A172 (cell line): ENCODE measurements around the gene COPS7B. TPM values are rescaled to one million over a fixed set of nuclear protein-coding genes. Genes with fewer than 3 reads are reported as not detected.
"Not testable (repeated sequence)": the region's sequence is repeated elsewhere in the genome, so short reads cannot be mapped to it uniquely, and the experiment has no call there.

Experiments
- DNase-seq: peaks from one replicate; pipeline ENCODE4 v3.0.0-alpha.2; 2015; ENCODE audit warnings: low spot score
- total RNA-seq: library from RNA; depleted of rRNA; stranded (reverse); fragments of >200 nt; shearing (Covaris generic); gene quantifications from 2 replicates; pipeline ENCODE4 v1.2.3, GENCODE V29; 2014; rRNA removed

COPS7B gene
- total RNA-seq, result 39.4 and 43.5 TPM in 2 replicates

DNA sequence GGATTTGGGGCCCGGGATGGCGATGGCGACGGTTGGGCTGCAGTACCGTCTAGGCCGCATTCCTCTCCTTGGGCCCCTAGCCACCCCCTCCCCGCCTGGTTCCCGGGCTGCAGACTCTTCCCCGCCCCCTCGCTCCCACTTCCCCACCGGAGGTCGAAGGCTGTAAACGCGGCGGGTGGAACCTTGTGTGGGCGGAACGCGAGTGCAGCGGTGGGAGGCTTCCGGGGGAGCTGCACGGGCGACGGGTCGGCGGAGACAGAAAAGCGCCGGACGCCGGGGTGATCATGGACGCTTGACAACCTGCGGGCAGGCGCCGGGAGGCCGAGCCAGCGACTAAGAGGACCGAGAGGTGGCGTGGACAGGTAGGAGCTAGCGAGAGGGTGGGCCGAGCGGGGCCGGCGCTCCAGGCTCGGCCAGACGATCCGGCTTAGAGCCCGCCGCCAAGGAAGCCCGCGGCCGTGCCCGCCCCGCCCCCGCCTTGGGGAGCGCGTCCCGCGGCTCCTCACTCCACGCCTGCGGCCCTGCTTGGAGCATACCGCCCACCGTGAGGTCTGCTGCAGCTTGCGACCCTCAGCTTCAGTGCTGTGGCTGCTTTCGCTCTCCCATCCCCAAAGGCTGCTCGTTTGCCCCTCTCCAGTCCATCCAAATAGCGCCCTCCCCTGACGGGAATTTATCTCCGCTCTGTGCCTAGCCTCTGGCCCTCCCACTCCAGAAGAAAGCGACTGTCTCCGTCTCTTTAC is at the start of gene COPS7B:
TSS of gene COPS7B (plus strand) at position 269 of the 740 bp plus-strand sequence. CDS start 2,126 bp downstream, outside the sequence.
- DNase-seq, result peak; percentile 55

DNA sequence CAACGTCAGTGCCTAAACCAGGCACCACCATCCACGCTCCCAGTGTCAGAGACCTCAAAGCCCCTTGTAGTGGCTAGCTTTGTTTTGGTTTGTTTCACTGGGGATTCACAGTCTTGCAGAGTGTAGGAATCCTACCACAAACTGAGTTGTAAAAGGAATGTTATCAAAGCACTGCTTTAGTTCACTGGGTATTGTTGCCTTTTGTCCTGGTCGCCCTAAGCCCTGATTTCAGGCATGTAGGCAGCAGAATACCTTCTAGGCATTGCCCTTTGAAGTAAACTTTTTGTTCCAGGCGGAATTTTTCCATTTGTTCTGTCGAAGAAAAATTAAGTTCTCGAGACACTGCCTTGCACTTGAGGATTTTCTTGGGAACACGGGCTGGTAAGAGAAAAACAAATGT is 48.5 kb upstream of the COPS7B start:
- no peak for DNase-seq

DNA sequence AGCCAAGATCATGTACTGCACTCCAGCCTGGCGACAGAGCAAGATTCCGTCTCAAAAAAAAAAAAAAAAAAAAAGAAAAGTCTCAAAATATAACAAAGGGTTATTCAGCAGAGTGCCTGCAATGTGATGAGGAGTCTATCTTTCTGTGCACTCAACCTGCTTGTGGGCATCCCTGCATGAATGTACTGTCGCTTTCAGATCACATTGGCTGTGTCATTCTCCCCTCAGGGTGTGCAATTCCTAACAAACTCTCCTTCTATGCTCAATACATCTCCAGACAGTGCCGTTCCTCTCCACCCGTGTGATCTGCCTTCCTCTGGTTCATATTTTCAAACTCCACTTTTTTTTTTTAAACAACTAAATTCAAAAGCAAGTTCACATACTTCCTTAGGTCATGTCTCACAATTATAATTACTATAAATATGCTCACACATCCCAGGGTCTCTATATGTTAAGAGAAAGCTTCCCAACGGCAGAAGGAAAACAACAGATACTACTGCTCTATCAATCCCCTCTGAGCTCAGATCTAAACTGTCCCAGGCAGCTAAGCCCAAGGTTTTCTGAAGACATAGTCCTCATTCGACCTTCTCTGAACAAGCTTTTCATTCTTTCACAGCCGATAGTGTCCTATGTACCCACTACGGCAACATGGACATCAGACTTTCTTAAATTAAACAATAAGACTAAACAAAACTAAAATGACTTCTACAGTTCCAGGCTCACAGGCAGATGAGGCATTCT is 42.7 kb upstream of the COPS7B start:
- no peak for DNase-seq

DNA sequence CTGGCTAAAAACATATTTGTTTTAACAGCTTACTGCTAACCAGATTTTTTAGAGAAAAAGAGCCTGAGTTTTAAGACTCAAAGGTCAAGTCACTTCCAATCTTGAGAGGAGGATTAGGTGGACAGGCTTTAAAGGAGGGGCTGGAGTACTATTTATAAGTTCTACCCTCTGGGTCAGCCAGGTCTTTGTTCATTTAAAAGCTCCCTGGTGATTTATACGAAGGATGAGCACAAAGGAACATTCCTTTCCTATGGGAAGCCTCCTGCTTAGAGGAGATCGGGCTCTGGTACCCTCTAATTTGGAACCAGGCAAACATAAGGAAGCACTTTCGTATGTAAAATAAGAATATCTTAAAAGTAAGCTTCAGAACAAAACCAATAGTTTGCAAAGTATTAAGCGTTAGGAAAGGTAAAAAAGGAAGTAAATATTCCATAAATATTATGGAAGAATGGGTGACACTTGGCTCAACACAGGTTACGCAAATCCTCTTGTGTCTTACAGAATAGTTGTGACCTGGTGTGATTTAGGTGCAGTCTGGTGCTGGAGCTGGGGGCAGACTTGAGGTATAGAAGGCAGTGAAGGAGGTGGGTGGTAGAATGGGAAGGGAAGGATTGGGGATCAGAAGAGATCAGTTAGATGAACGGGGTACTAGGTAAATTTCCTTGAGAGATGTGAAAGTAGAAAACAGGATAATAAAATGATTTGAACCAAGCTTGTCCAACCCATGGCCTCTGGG is 40.8 kb upstream of the COPS7B start:
- no peak for DNase-seq

DNA sequence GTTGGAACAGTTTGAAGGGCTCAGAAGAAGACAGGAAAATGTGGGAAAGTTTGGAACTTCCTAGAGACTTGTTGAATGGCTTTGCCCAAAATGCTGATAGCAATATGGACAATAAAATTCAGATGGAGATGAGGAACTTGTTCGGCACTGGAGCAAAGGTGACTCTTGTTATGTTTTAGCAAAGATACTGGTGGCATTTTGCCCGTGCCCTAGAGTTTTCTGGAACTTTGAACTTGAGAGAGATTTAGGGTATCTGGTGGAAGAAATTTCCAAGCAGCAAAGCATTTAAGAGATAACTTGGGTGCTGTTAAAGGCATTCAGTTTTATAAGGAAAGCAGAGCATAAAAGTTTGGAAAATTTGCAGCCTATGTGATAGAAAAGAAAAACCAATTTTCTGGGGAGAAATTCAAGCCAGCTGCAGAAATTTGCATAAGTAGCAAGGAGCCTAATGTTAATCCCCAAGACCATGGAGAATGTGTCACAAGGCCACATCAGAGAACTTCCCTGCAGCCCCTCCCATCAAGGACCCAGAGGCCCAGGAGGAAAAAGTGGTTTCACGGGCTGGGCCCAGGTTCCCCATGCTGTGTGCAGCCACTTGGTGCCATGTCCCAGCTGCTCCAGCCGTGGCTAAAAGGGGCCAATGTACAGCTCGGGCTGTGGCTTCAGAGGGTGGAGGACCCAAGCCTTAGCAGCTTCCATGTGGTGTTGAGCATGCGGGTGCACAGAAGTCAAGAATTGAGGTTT is 37.9 kb upstream of the COPS7B start:
- DNase-seq, result not testable (repeated sequence)

DNA sequence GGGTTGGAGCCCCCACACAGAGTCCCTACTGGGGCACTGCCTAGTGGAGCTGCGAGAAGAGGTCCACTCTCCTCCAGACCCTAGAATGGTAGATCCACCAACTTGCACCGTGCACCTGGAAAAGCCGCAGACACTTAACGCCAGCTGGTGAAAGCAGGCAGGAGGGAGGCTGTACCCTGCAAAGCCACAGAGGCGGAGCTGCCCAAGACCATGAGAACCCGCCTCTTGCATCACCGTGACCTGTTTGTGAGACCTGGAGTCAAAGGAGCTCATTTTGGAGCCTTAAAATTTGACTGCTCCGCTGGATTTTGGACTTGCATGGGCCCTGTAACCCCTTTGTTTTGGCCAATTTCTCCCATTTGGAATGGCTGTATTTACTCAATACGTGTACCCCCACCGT is 37.2 kb upstream of the COPS7B start:
- not testable (repeated sequence) for DNase-seq

DNA sequence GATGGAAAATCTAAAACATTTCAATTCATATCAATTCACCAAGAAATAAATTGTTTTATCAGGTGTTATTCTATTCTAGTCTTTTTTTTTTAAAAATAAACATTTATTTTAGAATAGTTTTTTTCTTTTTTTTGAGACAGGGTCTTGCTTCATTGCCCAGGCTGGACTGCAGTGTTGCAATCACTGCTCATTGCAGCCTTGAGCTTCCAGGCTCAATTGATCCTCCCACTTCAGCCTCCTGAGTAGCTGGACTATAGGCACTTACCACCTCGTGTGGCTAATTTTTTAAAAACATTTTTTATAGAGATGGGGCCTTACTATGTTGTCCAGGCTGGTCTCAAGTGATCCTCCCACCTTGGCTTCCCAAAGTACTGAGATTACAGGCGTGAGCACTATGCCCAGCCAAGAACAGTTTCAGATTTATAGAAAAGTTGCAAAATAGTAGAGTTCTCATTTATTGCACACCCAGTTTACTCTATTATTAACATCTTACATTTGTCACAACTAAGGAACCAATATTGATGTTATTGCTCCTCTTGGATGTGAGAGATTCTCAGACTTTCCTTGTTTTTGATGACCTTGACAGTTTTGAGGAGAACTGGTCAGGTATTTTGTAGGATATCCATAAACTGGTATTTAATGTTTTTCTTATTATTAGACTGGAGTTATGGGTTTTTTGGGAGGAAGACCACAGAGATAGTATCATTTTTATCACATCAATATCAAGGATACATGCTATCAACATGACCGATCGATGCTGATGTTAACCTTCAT is 35.0 kb upstream of the COPS7B start:
- DNase-seq, result no peak

DNA sequence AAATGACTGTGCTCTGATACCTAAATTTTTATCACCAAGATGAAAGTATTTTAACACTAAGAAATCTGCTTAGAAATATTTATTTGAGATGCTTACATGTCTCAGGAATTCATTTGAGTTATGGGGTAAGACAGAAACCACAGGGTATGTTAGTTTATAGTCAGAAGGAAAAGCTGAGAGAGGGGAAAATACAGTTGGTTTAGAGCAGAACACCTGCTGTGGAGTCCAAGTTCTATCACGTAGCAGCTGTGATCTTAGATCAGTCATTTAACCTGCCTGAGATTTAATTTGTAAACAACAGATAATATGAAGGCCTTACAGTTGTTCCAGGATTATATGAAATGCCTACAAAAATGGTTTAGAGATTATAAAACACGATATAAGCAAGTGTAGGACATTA is 34.2 kb upstream of the COPS7B start:
- DNase-seq, result no peak

DNA sequence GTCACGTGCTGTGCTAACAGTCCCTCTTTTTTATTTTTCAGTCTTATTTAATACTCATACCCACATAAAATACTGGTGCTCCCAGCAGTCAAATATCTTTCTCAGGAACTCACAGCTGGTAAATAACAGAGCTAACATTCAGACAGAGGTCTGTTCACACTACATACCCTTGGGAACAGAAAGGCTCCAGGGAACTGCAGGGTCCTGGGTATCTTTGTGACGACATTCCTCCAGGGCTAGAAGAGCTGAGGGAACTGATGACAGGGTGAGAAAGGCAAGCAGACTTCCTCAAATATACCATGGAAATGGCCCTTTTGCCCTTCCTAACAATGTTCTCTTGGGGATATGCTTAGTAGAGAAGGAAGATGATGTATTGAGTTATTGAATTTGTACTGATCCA is 24.5 kb upstream of the COPS7B start:
- DNase-seq, result no peak

DNA sequence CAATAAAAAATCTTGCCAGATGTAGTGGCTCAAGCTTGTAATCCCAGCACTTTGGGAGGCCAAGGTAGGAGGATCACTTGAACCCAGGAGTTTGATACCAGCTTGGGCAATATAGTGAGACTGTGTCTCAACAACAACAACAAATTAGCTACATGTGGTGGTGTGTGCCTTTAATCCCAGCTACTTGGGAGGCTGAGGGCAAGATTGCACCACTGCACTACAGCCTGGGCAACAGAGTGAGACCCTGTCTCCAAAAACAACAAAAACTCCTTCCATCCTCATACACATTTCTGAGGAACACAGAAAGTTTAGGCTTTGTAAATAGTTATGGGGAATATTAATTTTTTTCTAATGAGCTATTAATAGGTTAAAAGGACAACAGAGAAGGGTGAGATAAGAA is 22.1 kb upstream of the COPS7B start:
- DNase-seq, result no peak

DNA sequence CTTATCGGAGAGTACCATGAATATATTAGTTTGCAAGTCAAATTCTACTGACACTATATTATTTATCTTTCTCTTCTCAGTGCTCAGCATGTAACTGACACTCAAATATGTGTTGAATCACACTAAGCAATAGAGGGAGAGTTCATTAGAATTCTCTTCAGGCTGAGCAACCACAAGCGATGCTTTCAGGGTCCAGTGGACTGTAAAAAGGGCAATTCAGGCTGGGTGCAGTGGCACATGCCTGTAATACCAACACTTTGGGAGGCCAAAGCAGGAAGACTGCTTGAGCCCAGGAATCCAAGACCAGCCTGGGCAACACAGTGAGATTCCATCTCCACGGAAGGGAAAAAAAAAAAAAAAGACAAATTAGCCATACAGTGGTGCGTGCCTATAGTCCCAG is 21.5 kb upstream of the COPS7B start:
- no peak for DNase-seq

DNA sequence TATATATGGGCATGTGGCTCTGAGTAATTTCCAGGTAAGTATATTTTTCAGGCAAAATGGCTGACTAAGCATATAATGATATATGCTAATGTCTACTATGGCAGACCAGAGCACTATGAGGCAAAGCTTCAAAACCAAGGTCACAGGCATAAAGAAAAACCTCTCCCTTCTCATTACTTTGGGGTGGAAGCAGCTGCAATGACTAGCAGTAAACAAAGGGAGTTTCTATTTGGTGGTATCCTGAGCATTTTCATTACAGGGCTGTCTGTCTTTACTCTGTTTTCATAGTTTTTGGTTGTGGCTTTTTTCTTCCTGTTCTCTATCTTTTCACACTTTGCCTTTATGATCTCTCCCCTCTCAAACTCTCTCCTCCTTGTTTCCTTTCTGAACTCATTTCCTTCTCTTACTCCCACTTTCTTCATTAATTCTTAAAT is 20.7 kb upstream of the COPS7B start:
- DNase-seq, result no peak

DNA sequence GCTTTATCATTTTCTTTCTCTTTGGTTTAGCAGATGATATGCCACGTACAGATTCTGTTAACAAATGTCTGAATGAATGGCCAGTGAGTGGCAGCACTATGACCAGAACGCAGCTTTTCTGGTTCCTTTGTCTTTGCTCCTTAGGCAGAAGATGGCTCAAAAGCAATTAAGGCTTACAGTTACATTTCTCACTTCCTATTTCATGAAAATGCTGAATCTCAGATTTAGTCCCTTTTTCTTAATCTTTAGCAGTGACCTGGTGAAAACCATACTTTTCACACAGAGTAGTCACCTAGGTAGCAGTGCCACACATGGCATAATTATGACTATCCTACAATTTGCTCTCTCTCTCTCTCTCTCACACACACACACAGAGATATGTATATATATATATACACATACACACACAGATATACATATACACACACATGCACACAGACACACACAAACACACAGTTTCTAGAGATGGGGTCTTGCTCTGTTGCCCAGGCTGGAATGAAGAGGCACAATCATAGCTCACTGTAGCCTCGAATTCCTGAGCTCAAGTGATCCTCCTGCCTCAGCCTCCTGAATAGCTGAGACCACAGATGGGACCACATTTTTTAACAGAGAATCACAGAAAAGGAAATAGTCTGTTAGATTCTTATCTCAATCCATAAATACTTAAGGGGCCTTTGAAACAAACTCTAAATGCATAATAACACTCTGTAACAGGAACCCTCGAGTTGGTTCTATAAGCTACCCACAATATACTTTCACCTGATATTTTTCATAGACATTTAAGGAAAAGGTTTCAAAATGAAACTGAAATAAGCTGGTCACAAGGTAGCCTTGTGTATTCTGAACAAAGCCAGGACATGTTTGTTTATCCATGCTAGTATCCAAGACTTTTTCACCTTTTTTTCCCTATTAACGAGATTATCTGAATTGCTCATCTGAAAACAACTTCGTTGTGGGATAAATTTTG is 16.8 kb upstream of the COPS7B start:
- no peak for DNase-seq

DNA sequence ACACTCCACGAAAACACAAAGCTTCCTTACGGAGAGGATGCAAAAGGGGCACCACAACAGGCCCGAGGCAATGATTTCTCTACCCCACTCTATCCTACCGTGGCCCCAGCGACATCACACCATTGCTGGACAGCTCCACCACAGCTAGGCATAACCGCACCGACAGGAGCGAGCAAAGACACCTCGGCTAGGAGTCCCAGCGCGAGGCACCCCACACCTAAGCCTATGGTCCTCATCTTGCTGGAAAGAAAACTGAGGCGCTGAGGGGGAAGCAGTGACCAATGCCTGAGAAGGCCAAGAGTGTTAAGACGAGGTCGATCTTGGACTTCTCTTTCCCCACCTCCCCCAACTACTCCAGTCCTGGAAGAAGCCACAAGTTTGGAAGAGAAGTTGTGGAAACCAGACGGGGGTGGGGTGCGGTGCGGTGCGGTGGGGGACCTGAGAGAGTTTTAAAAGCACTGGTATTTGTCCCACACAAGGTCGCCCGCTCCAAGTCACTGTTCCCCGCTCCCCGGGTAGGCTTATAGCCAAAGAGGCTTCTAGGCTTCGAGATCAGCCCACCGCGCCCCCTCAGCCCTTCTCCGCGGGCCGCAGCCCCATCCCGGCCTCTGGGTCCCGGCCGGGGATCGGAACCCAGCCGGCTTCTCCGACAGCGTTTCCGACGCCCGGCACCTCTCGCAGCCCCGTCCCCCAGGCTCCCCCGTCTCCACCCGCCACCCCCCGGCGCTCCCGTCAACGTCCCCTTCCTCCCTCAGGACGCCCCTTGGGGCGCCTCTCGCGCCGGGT is 5.9 kb upstream of the COPS7B start:
- no peak for DNase-seq

DNA sequence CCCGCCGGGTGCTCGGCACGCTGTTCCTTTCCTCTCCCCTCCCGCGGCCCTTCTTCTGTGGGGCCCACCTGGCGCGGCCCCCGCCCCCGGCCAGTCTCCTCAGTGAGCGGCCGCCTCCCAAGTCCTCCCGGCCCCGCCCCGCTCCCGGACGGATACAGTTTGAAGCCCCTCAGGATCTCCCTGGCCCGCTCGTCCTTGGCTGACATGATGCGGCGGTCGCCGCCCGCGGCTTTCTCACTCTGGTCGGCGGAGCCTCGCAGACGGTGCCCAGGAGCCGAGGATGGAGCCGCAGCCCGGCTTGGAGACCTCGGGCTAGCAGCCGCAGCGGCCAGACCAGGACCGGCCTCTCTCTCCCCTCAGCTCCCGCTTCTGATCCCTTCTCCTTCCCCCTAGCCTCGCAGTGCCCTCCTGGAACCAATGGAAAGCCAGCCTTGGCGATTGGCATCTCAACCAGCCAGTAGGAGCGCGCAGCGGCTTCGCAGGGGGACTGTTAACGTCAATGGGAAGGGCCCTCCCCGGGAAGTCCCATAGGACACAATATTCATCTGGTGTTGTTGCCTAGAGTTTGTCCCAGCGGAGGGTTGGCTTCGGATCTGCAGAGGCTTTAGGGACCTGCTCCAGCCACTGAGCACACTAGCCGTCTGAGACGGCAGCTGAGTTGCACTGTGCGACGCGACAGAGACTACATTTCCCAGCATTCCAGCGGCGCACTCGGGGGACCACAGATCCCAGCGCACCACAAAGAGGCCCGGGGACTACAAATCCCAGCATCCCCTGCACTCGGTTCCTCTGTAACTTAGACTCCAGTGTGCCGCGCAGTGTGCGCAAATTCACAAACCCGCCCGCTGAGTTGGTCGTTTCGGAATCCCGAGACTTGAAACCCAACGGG is 5.1 kb upstream of the COPS7B start, which contains the start of gene PDE6D:
TSS of gene PDE6D (minus strand) at position 374 of the 889 bp plus-strand sequence. CDS start at position 206, 168 bp downstream.
- DNase-seq, result peak; percentile 96

DNA sequence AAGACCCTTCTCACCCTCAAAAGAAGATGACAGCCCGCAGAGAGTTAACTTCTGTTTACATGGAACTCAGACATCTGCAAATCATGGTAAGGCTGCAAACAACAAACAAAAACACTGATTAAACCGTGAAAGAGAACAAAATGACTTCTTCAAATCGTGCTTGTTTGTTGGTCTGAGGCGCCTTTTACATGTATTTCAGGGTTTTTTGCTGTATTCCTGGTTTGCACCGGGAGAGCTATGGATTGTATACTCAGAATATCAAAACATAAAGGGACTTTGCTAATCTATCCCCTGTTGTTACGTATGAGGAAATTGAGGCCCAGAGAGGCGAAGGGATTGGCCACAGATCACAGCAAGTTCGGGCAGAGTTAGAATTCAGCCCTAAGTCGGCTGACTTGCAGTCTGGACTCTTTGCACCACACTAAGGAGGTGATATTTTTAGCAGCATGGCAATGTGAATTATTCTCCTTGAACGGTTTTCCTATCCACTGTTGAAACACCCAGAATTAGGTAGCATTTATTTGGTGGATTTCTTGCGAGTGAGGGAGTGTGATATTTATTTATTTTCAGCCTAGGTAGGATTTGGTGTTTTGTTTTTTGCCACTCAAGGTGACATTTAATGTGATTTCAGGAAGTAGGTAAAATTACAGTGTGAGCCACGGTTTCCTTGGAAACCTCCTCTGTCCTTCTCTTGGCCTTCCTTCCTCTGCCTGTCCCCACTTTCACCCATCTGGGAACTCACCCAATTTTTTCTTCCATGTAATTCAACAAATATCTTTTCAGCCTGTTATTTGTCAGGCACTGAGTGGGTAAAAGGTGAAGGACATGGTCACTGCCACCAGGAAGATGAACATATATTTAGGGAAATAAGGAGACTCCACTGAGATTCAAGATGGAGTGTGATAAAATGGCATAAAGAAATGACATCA is 4.2 kb upstream of the COPS7B start:
- no peak for DNase-seq

DNA sequence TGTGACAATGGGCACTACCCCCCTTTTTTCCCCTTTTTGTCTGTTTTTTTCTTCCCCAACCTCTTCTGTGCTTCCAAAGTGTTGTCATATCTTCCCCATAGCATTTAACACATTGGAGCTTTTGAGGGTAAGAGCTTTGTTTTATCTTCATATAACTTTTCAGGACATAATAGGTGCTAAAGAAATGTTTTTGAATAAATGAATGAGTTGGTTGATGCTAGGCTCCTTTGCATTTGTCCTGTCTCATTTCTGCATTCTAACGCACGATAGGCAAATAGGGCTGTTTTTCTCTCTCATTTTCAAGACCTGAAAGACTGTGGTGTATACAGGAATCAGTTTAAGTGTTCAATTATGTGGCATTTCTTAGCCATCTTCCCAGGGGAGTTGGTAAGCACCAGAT is 832 bp upstream of the COPS7B start:
- no peak for DNase-seq
